ENCODE results near the gene DNAH8.

The DNAH8 gene

GRCh38 chr6:38755874-38756273, 40.8 kb downstream of the DNAH8 start:
- H3K9me3 ChIP-seq (ENCODE audit: control insufficient read depth, low read depth, low read length) = no peaks in the 10 kb centered on the region
- no peak overlapping the region for H3K4me3 ChIP-seq (ENCODE audit: low read length)
- no peaks in the 10 kb centered on the region for H3K27me3 ChIP-seq (ENCODE audit: control insufficient read depth, insufficient read depth, low read length)
- H3K9ac ChIP-seq (ENCODE audit: low read length) = no peak overlapping the region
- no peaks in the 10 kb centered on the region for H3K36me3 ChIP-seq (ENCODE audit: control insufficient read depth, low read depth, low read length)
- H3K4me1 ChIP-seq (ENCODE audit: control insufficient read depth, low read depth, low read length) = no peaks in the 10 kb centered on the region
- no peak overlapping the region for H3K27ac ChIP-seq (ENCODE audit: low read length)

GRCh38 chr6:38760097-38760496, 45.0 kb downstream of the DNAH8 start:
- Histone ChIP-seq H3K27ac (ENCODE audit: low read length) (no peak overlapping the region), H3K4me3 (ENCODE audit: low read length) (no peak overlapping the region), H3K9me3 (ENCODE audit: control insufficient read depth, low read depth, low read length) (no peaks in the 10 kb centered on the region), H3K9ac (ENCODE audit: low read length) (no peak overlapping the region), H3K4me1 (ENCODE audit: control insufficient read depth, low read depth, low read length) (no peaks in the 10 kb centered on the region), H3K27me3 (ENCODE audit: control insufficient read depth, insufficient read depth, low read length) (no peaks in the 10 kb centered on the region), H3K36me3 (ENCODE audit: control insufficient read depth, low read depth, low read length) (no peaks in the 10 kb centered on the region)

- H3K27me3 ChIP-seq (ENCODE audit: control insufficient read depth, insufficient read depth, low read length) = no peaks in the 10 kb centered on the region
- no peak overlapping the region for H3K4me3 ChIP-seq (ENCODE audit: low read length)
- no peak overlapping the region for H3K27ac ChIP-seq (ENCODE audit: low read length)
- H3K9me3 ChIP-seq (ENCODE audit: control insufficient read depth, low read depth, low read length) = no peaks in the 10 kb centered on the region
- peaks cover 5% of the 10 kb centered on the region for H3K4me1 ChIP-seq (ENCODE audit: control insufficient read depth, low read depth, low read length)
- H3K36me3 ChIP-seq (ENCODE audit: control insufficient read depth, low read depth, low read length) = no peaks in the 10 kb centered on the region
- no peak overlapping the region for H3K9ac ChIP-seq (ENCODE audit: low read length)
These were observed 47.7 kb downstream of the DNAH8 start for GRCh38 chr6:38762848-38763247.

- H3K36me3 ChIP-seq (ENCODE audit: control insufficient read depth, low read depth, low read length) = no peaks in the 10 kb centered on the region
- H3K27me3 ChIP-seq (ENCODE audit: control insufficient read depth, insufficient read depth, low read length) = no peaks in the 10 kb centered on the region
- peaks cover 5% of the 10 kb centered on the region for H3K4me1 ChIP-seq (ENCODE audit: control insufficient read depth, low read depth, low read length)
- H3K9me3 ChIP-seq (ENCODE audit: control insufficient read depth, low read depth, low read length) = no peaks in the 10 kb centered on the region
- H3K27ac ChIP-seq (ENCODE audit: low read length) = no peak overlapping the region
- no peak overlapping the region for H3K9ac ChIP-seq (ENCODE audit: low read length)
- no peak overlapping the region for H3K4me3 ChIP-seq (ENCODE audit: low read length)
These were observed 52.4 kb downstream of the DNAH8 start for GRCh38 chr6:38767560-38767959.

- Histone ChIP-seq H3K36me3 (ENCODE audit: control insufficient read depth, low read depth, low read length) (no peaks in the 10 kb centered on the region), H3K4me1 (ENCODE audit: control insufficient read depth, low read depth, low read length) (no peaks in the 10 kb centered on the region), H3K4me3 (ENCODE audit: low read length) (no peak overlapping the region), H3K9me3 (ENCODE audit: control insufficient read depth, low read depth, low read length) (no peaks in the 10 kb centered on the region), H3K27me3 (ENCODE audit: control insufficient read depth, insufficient read depth, low read length) (no peaks in the 10 kb centered on the region), H3K27ac (ENCODE audit: low read length) (no peak overlapping the region), H3K9ac (ENCODE audit: low read length) (no peak overlapping the region)
These were observed 58.2 kb downstream of the DNAH8 start for GRCh38 chr6:38773338-38773737.

- no peak overlapping the region for H3K9ac ChIP-seq (ENCODE audit: low read length)
- no peak overlapping the region for H3K27ac ChIP-seq (ENCODE audit: low read length)
- H3K27me3 ChIP-seq (ENCODE audit: control insufficient read depth, insufficient read depth, low read length) = no peaks in the 10 kb centered on the region
- no peak overlapping the region for H3K4me3 ChIP-seq (ENCODE audit: low read length)
- H3K36me3 ChIP-seq (ENCODE audit: control insufficient read depth, low read depth, low read length) = no peaks in the 10 kb centered on the region
- H3K4me1 ChIP-seq (ENCODE audit: control insufficient read depth, low read depth, low read length) = no peaks in the 10 kb centered on the region
- H3K9me3 ChIP-seq (ENCODE audit: control insufficient read depth, low read depth, low read length) = no peaks in the 10 kb centered on the region
These were observed 60.0 kb downstream of the DNAH8 start for GRCh38 chr6:38774929-38775707.

- Histone ChIP-seq H3K4me3 (ENCODE audit: low read length) (no peak overlapping the region), H3K9me3 (ENCODE audit: control insufficient read depth, low read depth, low read length) (no peaks in the 10 kb centered on the region), H3K27ac (ENCODE audit: low read length) (no peak overlapping the region), H3K9ac (ENCODE audit: low read length) (no peak overlapping the region), H3K4me1 (ENCODE audit: control insufficient read depth, low read depth, low read length) (no peaks in the 10 kb centered on the region), H3K27me3 (ENCODE audit: control insufficient read depth, insufficient read depth, low read length) (no peaks in the 10 kb centered on the region), H3K36me3 (ENCODE audit: control insufficient read depth, low read depth, low read length) (no peaks in the 10 kb centered on the region)
These were observed 60.8 kb downstream of the DNAH8 start for GRCh38 chr6:38775870-38776269.

GRCh38 chr6:38776515-38776914, 61.4 kb downstream of the DNAH8 start:
- Histone ChIP-seq H3K36me3 (ENCODE audit: control insufficient read depth, low read depth, low read length) (no peaks in the 10 kb centered on the region), H3K27ac (ENCODE audit: low read length) (no peak overlapping the region), H3K4me1 (ENCODE audit: control insufficient read depth, low read depth, low read length) (no peaks in the 10 kb centered on the region), H3K27me3 (ENCODE audit: control insufficient read depth, insufficient read depth, low read length) (no peaks in the 10 kb centered on the region), H3K9ac (ENCODE audit: low read length) (no peak overlapping the region), H3K4me3 (ENCODE audit: low read length) (no peak overlapping the region), H3K9me3 (ENCODE audit: control insufficient read depth, low read depth, low read length) (no peaks in the 10 kb centered on the region)

GRCh38 chr6:38779310-38780062, 64.4 kb downstream of the DNAH8 start:
- no peak overlapping the region for H3K4me3 ChIP-seq (ENCODE audit: low read length)
- no peaks in the 10 kb centered on the region for H3K9me3 ChIP-seq (ENCODE audit: control insufficient read depth, low read depth, low read length)
- H3K4me1 ChIP-seq (ENCODE audit: control insufficient read depth, low read depth, low read length) = peaks cover 12% of the 10 kb centered on the region
- H3K27me3 ChIP-seq (ENCODE audit: control insufficient read depth, insufficient read depth, low read length) = no peaks in the 10 kb centered on the region
- no peak overlapping the region for H3K9ac ChIP-seq (ENCODE audit: low read length)
- H3K36me3 ChIP-seq (ENCODE audit: control insufficient read depth, low read depth, low read length) = no peaks in the 10 kb centered on the region
- no peak overlapping the region for H3K27ac ChIP-seq (ENCODE audit: low read length)

- Histone ChIP-seq H3K9ac (ENCODE audit: low read length) (no peak overlapping the region), H3K9me3 (ENCODE audit: control insufficient read depth, low read depth, low read length) (no peaks in the 10 kb centered on the region), H3K4me1 (ENCODE audit: control insufficient read depth, low read depth, low read length) (peaks cover 12% of the 10 kb centered on the region), H3K27me3 (ENCODE audit: control insufficient read depth, insufficient read depth, low read length) (no peaks in the 10 kb centered on the region), H3K36me3 (ENCODE audit: control insufficient read depth, low read depth, low read length) (no peaks in the 10 kb centered on the region), H3K4me3 (ENCODE audit: low read length) (no peak overlapping the region), H3K27ac (ENCODE audit: low read length) (no peak overlapping the region)
These were observed 67.5 kb downstream of the DNAH8 start for GRCh38 chr6:38782616-38783015.

- H3K27ac ChIP-seq (ENCODE audit: low read length) = no peak overlapping the region
- no peaks in the 10 kb centered on the region for H3K36me3 ChIP-seq (ENCODE audit: control insufficient read depth, low read depth, low read length)
- peak overlapping the region; percentile 16 for H3K4me3 ChIP-seq (ENCODE audit: low read length)
- H3K9ac ChIP-seq (ENCODE audit: low read length) = no peak overlapping the region
- H3K4me1 ChIP-seq (ENCODE audit: control insufficient read depth, low read depth, low read length) = peaks cover 12% of the 10 kb centered on the region
- H3K27me3 ChIP-seq (ENCODE audit: control insufficient read depth, insufficient read depth, low read length) = no peaks in the 10 kb centered on the region
- H3K9me3 ChIP-seq (ENCODE audit: control insufficient read depth, low read depth, low read length) = no peaks in the 10 kb centered on the region
These were observed 68.5 kb downstream of the DNAH8 start for GRCh38 chr6:38783443-38784228.
